HG02885 (cell line): Measurements from ENCODE around the gene ZNF684.
"Not testable (repeated sequence)": the region's sequence is repeated elsewhere in the genome, so short reads cannot be mapped to it uniquely, and the experiment has no call there.

Source experiments
- ATAC-seq: cut with Tn5 transposase; IDR thresholded peaks from one replicate; pipeline ENCODE4 v1.9.1; 2021; ENCODE audit warnings: mild to moderate bottlenecking; ENCODE audit not compliant: unreplicated experiment, poor library complexity

Gene ZNF684

DNA sequence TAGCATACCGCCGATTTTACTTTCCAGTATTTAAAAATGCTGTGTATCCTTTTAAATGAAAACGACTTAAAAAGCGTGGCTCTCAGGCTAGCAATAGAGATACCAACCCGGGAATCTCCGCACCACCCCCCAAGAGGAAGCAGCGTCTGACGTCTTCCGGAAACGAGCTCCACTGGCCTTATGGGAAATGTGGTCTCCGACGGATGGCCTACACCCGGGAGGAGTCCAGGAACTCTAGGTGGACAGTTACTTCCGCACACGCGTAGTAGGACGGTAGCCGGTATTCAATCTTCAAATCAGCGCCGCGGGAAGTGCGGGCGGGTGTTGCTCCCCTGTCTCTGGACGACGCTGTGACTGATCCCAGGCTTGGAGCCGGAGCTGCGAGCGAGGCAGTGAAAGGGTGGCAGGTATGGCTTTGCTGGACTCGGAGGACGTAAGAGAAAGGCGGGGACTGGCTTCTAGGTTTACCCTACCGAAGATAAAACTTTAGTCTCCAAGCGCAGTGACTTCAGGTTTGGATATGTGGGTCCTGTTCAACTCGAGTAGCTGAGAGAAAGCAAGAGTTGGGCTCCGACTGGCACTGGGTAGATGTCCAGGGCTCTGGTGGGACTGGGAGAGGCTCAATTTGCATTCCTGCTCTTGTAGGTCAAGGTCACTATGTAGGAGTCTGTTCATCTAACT is at the start of gene ZNF684:
TSS of gene ZNF684 (plus strand) at position 257 of the 681 bp plus-strand sequence. CDS start 1,530 bp downstream, outside the sequence.
- ATAC-seq: peak; percentile 94

DNA sequence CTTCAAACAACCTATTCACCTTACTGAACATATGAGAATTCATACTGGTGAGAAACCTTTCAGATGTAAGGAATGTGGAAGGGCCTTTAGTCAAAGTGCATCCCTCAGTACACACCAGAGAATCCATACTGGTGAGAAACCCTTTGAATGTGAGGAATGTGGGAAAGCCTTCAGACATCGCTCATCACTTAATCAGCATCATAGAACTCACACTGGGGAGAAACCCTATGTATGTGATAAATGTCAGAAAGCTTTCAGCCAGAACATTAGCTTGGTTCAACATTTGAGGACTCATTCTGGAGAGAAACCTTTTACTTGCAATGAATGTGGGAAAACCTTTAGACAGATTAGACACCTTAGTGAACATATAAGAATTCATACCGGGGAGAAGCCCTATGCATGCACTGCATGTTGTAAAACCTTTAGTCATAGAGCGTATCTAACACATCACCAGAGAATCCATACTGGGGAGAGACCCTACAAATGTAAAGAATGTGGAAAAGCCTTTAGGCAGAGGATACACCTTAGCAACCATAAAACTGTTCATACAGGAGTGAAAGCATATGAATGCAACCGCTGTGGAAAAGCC is 36.0 kb upstream of the ZNF684 start:
- no peak for ATAC-seq

- ATAC-seq: not testable (repeated sequence)
Observed at GRCh38 chr1:40502651-40503050, 28.8 kb upstream of the ZNF684 start.

DNA sequence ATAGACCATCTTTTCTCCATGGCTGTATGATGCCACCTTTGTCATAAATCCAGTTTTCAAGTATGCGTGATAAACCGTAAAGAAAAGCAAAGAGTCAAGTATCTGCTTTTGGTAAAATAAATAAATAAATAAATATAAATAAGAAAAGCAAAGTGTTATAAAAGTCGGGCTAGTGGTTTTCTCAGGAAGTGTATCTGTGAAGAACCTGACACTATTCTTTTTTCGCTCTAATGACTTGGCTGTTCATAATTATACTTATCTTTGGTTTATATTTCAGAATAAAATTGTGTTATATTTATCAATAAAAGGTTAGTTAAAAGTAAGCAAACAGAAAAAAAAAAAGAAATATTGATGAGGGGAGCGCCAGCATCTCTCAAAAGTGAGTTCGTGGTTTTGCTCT is 23.5 kb upstream of the ZNF684 start:
- no peak for ATAC-seq

DNA sequence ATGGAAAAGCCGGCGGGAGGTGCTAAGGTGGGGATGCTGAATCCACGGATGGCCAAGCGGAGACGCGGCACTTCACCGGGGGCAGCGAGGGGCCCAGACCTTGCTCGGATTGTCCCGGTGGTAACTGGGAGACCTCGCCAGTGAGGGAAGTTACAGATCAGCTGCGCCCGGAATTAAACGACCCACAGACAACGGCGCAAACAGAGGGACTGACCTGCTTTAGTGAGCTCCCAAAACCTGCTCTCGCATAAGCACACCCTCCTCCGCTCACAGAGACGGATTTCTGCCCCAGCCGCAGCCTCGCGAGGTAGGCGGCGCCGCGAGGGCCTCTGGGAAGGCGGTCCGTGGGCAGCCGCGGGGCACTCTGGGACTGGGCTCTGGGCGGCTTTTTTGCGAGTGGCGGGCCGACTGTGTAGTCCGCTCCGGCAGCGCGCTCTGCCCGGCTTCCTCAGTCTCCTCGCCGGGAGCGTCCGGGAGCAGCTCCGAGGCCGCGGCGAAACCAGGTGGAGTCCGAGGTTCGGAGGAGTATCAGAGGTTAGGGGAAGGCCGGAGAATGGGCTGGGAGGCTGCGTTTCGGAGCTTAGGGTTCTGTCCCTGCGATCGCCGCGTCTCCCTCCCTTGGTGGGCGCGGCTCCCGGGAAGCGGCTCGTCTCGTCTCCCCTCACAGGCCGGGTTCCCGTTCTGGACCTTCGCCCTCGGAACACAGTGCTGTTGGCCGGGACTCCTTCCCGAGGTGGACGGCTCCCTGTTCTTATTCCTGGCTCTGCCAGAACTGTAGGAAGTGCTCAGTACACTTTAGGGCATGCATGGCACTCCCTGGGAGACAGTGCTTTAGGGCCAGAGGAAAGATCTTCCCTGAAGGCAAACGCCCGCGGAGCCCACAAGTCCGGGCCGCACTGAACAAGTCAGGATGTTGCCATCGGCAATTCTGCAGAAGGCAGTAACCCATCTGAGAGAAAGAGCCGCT is 22.8 kb upstream of the ZNF684 start, which contains the start of gene EXO5:
TSS of gene EXO5 (plus strand) at position 393 of the 967 bp plus-strand sequence. CDS start 5,778 bp downstream, outside the sequence.
- ATAC-seq: peak; percentile 87

- no peak for ATAC-seq
Observed at GRCh38 chr1:40519517-40519916, 11.9 kb upstream of the ZNF684 start.

DNA sequence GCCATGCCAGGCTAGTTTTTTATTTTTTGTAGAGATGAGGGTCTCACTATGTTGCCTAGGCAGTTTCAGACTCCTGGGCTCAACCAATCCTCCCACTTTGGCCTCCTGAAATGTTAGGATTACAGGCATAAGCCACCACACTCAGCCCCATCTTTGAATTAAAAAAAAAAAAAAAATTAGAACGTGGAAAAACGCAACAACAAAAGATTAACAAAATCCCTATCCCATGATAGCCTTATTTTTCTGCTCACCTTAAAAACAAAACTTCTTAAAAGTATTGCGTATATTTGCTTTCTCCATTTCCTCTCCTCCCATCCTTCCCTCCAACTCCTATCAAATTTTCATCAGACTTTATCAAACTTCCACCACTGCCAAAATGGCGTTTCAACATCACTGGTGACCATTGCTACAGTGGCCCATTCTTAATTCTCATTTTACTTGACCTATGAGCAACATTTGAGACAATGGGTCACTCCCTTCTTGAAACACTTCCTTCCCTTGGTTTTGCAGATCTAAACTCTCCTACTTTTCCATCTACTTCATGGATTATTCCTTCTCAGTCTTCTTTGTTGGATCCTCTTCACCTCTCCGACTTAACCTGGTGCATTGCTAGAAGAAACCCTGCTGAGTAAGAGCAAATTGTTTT is 579 bp upstream of the ZNF684 start:
- ATAC-seq: no peak

GRCh38 chr1:40532062-40532389 is 589 bp downstream of the ZNF684 start:
- ATAC-seq: no peak

DNA sequence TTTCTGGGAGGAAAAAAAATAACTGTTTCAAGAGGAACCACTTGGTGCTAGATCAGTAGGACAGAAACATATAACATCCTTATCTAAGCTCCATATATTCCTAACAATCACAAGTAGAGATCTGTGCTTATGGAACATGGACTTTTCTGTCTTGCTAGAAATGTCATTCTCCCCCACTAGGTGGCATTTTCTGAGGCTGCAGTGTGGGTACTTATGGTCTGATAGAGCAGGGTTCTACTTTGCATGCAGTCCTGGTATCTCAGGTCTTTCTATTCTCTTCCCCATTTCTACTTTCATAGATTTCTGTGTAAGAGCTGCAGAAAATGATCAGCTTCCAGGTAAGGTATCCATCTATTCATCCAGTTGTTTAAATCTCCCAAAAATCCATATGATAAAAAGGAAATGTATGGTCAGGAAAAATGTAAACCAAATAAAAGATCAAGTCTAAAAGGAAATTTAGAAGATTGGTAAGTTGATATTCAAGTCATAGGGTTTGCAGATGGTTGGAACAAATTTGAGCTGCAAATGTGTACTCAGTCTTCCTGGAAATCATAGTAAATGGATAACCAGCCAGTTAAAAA is 1.5 kb downstream of the ZNF684 start:
- ATAC-seq: peak; percentile 44

DNA sequence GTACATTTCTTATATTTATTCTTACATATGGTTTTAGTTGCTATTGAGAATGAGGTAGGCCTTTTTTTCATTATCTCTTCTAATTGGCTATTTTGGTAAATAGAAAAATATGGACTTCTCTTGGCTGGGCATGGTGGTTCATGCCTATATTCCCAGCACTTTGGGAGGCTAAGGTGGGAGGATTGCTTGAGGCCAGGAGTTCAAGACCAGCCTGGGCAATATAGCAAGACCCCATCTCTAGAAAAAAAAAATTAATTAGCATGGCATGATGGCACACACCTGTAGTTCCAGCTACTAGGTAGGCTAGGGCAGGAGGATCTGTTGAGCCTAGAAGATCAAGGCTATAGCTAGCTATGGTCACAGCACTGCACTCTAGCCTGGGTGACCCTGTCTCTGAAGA is 3.2 kb downstream of the ZNF684 start:
- no peak for ATAC-seq

DNA sequence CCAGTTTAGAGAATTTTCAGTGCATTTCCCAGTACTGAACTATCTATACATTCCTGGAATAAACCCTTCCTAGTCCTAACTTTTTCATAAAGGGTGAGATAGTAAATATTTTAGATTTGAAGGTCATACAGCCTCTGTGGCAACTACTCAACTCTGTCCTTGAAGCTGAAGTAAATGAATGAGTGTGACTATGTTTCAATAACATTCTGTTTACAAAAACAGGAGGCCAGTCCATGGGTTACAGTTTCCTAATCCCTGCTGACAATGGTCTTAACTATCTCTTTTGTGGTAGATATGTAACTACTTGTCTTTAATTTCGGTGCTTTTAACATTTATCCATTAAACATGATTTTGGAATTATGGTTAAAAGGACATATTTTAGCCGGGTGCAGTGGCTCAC is 4.3 kb downstream of the ZNF684 start:
- no peak for ATAC-seq

- ATAC-seq: no peak
Observed at GRCh38 chr1:40539338-40539737, 7.9 kb downstream of the ZNF684 start.

GRCh38 chr1:40546957-40547356 is 15.5 kb downstream of the ZNF684 start:
- ATAC-seq: no peak

GRCh38 chr1:40553017-40553416 is 21.6 kb downstream of the ZNF684 start:
- ATAC-seq: no peak

GRCh38 chr1:40554807-40555206 is 23.4 kb downstream of the ZNF684 start:
- not testable (repeated sequence) for ATAC-seq

- no peak for ATAC-seq
Observed at GRCh38 chr1:40556121-40556520, 24.7 kb downstream of the ZNF684 start.

DNA sequence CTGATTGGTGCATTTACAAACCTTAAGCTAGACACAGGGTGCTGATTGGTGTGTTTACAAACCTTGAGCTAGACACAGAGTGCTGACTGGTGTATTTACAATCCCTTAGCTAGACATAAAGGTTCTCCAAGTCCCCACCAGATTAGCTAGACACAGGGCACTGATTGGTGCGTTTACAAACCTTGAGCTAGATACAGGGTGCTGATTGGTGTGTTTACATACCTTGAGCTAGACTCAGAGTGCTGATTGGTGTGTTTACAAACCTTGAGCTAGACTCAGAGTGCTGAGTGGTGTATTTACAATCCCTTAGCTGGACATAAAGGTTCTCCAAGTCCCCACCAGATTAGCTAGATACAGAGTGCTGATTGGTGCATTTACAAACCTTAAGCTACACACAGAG is 26.8 kb downstream of the ZNF684 start:
- ATAC-seq: not testable (repeated sequence)

DNA sequence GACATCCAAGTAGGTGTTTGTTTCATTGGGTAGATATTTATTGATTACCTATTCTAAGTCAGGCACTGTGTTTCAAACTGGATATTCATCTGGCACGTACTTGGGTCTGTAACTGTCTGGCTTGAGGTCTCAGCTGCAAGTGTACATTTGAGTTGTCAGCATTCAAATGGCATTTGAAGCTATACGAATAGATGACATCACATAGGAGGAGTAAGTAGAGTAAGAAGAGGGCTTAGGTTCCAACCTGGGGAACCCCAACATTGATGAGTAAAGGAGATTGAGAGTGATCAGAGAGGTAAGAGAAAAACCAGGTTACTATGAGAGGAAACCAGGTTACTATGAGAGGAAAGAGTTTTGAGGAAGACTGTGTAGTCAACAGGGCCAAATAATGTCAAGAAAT is 30.7 kb downstream of the ZNF684 start:
- no peak for ATAC-seq

DNA sequence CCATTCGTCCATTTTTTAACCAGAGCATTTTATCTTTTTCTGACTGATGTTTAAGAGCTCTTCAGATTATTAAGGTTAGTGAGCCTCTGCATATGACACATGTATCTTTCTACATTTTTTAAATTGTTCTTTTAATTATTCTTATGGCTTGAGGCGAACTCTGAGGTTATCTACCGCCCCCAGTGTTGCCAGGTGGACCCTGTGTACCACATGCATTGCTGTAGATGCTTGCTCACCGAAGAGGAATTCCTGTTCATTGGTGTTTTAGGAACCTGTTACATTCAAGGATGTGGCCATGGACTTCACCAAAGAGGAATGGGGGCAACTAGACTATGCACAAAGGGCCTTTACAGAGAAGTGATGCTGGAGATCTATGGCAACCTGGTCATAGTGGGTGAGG is 31.8 kb downstream of the ZNF684 start:
- ATAC-seq: no peak

- ATAC-seq: no peak
Observed at GRCh38 chr1:40564506-40564905, 33.1 kb downstream of the ZNF684 start.
